Stimulated activated CD4-positive, alpha-beta T cell treated with anti-CD3 and anti-CD28 coated beads, Interleukin-12 subunit alpha, Interleukin-12 subunit beta, amount 100 ng/mL, for 48 hours (primary cell): ENCODE results near the gene TMEM115.

ENCODE experiments used
- DNase-seq, 3 donors: peaks; one replicate each; pipeline ENCODE4 v3.0.0-alpha.2; 2020; ENCODE audit warnings: low read depth in 2 of 3, low spot score in 1 of 3

The TMEM115 gene, protein sequence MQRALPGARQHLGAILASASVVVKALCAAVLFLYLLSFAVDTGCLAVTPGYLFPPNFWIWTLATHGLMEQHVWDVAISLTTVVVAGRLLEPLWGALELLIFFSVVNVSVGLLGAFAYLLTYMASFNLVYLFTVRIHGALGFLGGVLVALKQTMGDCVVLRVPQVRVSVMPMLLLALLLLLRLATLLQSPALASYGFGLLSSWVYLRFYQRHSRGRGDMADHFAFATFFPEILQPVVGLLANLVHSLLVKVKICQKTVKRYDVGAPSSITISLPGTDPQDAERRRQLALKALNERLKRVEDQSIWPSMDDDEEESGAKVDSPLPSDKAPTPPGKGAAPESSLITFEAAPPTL

DNA sequence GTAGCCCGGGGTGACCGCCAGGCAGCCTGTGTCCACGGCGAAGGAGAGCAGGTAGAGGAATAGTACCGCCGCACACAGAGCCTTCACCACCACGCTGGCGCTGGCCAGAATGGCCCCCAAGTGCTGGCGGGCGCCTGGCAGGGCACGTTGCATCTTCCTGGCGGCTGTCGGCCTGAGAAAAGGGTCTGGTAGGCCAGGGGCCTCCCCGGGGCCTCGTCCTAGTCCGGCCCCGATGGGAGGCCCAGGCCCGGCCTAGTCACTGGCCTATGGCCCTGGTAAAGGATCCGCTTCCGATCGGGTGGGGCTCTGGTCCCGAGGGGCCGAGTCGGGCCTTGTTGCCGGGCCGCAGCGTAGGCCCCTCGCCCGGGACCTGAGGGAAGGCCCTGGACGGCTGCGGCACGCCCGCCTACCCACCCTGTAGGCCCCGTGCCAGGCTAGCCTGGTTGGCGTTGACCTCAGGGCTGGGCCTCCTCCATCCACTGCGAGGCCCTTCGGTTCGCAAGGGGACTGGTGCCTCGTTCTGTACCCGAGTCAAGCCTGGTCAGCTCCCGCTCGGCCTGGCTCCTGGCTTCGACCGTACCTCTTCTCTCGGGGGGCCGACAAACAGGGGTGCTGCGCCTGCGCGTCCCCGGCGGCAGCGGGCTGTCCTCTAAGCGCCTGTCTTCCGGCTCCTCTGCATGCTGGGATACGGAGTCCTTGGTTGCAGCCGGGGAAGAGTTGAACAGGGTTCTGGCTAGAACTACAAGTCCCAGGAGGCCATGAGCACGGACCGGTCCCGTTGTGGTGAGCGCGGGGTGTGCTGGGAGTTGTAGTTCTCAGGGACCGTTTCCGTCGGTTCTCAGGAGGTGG, at the start of gene TMEM115:
Gene TMEM115, minus strand, starts transcription at position 611 of the 849 bp plus-strand sequence. Its CDS starts 458 bp downstream, at position 153.
- DNase-seq = peak; percentile 92 to 94 (median 92)

DNA sequence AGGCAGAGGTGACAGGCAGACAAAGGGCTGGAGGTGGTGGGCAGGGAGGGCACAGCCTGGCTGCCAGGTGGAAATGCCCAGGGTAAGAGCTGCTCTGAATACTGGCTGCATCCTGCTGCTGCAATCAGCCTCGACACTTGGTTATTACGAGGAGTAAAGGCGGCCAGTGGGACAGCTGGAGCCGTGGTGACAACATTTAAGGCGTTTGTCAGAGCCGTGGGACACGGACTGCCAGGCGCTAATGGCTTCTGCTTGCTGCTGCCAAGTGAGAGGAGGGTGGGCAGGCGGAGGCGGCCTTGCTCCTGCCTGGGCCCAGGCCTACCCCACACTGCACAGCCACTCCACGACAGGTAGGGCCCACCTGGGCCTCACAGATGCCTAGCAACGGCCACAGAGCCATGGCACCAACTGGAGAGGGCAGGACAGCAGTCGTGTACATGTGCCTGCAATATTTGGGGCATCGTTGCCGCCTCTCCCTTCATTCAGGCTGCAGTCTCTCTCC, 49.2 kb upstream of the TMEM115 start:
- no peak for DNase-seq

DNA sequence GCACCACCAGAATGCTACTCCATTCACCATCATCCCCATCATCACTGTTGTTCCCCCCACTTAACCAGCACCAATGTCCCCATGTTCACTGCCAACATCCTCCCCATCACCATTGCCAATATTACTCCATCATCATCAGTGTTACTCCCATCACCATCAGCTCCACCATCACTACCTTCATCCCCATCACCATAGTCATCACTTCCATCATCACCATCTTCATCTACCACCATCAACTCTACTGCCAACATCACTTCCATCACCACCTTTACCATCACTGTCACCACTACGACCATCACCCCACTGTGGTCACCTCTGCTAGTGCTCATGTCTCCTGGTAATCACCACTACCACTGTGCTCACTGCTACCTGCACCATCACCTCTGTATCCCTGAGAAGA, 47.2 kb upstream of the TMEM115 start:
- no peak for DNase-seq

DNA sequence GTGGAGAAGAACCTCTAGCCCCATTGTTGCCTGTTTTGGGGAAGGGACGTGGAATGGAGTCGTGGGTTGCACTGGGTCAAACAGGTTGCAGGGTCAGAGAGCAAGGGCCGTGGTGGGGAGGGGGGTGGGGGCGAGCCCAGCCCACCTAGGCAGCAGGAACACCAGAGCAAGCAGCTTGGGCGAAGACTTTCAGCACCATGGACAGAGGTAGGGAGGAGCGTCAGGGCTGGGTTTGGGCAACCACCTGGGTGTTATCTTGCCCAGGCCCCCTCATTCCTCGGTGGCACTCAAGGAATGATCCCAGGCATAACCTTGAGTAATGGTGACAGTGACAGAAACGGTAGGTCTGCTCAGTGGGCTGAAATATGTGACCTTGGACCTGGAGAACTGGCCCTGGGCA, 45.9 kb upstream of the TMEM115 start:
- DNase-seq = peak in 1 of 3 donors; percentile 8

DNA sequence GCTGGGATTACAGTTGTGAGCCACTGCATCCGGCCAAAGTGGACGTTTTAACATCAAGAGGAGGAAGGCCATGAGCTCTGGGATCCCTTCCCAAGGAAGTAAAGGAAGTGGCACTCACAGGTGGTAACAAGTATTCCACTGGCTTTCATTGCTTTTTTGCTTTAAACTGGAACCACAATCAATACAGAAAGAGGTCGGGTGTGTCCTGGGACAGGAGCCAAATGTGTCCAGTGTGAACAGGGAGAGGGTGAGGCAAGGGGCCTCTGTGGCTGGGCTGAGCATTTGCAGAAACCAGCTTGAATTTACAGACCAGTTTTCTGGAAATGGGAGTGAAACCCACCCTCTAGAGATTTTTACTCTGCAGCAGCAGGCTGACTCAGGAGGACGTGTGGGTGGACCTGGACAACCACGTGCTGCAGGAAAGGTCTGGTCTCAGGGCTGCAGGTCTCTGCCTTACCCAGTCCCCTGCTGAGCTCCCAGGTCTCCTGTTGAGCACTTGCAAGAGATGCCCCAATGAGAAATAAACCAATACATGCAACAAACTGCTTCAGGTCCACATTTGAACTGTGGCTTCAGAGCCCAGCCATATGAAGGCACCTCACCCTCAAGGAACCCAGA, 42.8 kb upstream of the TMEM115 start:
- no peak for DNase-seq

DNA sequence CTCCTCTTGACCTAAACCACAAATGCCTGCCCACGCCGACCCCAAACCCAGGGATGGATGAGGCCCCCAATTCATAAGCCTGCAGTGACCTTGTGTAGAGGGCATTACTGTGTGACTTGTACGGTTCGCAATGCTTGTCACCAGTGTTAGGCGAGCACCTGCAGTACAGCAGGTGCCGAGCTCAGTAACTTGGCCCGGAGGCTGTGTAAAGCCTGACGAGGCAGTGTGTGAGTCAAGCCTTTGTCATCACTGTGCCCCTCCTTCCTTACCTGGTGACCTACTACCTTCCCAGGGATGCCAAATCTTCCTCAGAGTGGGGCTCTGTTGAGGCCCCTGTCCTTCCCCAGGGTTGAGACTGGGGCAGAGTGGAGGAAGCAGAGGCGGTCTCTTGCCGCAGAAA, 37.2 kb upstream of the TMEM115 start:
- DNase-seq = no peak

DNA sequence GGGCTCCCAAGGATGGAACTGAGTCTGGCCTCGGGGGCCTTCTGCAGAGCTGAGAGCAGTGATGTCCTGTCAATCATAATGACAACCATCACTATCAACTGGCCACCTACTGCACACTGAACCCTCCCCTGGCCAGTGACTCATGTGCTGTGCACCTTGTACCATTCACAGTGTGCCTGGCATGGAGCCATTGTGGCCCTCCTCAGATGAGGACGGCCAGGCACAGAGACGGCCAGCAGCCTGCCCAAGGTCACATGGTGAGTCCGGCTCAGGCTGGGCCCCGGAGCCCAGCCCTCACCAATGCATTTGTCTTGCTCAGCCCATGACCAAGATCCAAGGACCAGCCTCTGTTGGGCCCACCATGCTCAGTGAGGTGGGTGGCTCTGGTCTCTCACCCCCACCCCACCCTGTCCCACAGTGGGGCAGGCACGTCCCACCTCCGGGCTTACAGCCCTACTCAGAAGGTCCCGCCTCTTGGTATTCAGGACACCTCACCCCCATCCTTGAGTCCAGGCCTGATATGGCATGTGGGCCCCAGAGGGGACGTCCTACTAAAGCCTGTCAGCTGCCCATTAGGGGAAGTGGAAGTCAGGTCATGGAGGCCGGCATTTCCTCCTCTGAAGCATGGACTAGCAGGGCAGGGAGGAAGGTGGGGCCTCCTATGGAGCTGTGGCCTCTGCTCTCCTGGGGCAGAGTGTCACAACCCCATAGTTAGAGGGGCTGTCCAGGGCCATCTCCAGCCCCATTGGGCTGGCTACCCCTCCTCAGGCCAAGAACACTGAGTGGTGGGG, 35.9 kb upstream of the TMEM115 start:
- DNase-seq = no peak

DNA sequence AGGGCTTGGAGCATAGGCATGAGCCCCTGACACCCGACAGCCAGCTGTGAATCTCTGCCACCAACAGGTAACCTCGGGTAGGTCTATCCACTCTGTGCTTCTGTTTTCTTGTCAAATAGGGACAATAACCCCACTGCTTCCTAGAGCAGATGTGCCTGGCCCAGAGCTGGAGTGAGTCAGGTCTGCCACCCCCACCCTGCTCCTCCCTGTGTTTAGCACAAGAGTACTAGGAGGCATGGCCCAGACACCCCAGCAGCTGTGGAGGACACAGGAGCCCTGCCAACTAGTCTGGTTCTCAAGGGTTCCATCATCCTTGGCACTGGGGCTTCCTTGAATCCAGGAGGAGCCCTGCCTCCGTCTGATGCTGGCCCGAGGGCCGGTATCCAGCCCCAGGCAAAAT, 33.7 kb upstream of the TMEM115 start:
- DNase-seq = no peak

DNA sequence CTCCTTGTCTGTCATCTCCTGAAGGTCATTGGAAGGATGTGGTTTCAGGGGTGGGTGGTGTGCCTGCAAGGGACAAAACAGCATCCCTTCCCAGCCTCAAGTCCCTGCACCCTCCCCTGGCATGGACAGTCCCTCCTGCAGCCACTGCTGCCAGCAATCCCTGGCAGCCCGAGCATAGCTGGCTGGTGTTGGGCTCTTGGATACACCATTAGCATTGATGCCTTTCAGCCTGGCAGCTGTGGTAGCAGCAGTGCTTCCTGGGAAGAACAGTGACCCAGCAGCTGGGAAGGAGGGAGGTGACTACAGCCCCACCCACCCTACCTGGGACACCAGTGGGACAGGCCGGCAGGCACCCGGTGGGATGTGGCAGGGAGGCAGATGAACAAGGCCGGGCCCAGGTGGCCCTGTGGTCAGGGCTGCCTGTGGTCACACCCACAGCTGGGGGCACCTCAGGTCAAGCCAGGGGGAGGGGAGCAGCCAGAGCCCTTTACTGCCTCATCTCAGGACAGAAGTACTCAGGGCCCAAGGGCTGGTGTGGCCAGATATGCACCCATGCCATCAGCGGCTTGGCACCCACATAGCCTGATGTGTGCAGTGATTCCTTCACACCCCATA, 32.9 kb upstream of the TMEM115 start:
- DNase-seq = no peak

DNA sequence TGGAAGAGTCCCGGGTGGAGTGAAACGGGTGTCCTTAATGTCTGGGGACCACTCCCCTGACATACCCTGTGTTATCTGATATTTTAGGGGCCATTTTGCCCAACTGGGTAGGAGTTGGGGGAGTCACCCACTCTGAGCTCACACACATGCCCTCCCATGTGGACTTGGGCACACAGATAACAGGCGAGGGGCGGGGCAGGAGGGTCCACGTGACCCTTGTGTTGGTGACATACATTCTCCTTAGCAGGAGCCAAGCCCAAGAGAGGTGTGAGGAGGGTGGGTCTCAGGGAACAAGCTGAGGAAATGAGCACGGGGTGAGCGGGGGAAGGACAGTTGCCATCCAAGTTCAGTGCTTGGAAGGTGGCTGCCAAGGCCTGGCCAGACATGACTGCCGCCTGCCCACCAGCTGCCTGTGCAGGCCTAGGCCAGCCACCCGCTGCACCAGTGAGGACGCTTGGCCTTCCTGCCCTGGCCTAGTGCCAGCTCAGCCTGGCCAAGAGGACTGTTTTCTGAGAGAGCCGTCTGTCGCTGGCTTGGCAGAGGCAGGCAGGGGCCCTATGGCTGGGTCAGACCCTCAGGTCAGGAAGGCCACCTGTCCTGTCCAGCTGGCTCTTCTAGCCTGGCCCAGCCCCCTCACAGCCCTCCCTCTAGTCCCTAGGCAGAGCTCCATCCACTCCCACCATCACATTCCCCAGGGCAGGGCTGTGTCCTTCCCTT, 31.3 kb upstream of the TMEM115 start:
- no peak for DNase-seq

DNA sequence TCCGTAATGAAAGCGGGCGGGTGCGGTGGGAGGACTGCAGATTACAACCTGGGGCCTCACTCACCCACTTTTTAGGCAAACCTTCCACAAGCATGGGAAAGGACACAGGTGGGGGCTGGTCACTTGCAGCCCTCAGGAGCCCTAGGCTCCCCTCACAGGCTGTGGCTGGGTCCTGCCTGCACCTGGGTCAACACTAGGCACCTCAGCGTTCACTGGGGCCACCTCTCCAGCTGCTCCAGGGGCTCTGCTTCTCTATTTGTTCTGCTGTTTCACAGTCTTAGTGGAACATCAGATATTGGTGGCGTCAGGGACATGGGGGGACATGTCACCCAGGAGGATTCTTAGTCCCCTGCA, 30.1 kb upstream of the TMEM115 start:
- no peak for DNase-seq

DNA sequence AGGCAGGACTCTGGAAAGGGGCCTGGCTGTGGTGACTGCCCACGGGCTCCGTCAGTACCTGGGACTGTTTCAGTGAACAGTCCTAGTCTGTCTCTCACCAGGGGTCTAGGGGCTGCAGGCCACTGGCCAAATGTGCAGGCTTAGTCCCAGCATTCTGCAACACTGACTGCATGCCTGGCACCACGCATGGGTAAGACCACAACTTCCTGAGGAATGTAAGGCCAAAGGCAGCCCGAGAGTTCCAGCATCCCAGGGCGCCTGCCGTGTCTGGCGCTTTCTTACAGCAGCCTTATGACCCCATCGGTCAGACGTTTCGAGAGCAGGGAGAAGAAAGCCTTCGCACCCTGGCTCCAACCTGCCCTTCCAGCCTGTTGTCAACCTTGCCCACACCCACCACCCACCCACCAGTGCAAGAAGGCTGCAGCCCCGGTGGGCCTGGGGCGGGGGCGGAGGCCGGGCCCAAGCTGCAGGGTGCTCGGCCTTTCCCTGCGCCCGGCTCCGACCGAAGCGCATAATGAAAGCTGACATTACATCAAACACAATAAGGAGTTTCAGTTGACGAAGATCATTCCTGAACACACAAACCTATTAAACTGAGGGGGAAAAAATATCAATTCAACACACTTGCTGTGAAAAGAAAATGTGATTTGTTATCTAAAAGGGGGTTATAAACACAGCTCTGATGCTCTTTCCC, 29.5 kb upstream of the TMEM115 start:
- DNase-seq = no peak

DNA sequence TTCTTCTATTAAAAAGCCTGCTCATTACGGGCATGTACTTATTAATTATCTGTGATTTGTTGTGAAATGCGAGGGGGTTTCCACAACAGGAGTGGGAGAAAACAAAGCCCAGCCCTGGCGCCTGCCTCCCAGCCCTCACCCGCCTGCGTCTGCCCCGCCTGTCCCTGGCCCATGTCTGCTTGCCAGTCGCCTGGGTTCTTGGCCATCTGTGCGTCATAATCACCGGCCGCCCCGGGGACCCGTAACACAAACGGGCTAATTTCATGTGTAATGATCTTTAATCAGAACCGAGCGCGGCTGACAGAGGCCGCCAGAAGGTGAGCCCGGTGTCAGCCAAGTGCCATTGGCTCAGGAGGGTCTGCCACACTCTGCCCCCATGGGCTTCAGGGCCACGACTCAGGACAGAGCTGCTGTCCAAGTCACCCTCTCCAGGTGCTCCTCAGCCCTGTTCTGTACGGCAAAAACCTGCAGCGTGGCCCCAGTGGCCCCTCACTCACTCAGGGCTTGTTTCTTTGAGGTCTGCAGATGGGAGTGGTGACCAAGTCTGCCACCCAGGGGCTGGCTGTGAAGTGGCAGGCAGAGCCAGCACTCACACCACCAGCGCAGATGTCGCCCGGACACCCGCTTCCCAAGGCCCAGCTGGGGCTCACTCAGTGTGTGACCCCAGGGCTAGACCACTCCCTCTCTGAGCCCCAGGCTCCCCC, 28.8 kb upstream of the TMEM115 start:
- no peak for DNase-seq

DNA sequence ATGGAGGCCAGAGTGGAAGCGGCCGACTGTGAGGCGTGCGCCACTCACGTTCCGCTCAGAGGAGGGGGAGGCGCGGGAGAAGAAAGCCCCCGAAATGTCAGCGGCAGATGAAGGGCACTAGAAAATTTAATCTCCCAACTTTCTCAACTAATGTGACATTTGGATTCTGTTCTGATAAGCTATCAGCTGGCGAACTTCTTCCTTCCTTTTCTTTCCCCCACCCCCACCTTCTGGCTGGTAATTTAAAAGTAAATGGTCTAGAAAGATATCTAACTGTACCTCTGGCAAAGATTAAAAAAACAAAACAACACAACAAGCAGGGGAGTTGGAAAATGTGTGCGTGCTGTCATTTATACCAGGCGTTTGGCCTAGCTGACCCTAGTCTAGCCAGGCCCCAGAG, 26.4 kb upstream of the TMEM115 start:
- DNase-seq = no peak

DNA sequence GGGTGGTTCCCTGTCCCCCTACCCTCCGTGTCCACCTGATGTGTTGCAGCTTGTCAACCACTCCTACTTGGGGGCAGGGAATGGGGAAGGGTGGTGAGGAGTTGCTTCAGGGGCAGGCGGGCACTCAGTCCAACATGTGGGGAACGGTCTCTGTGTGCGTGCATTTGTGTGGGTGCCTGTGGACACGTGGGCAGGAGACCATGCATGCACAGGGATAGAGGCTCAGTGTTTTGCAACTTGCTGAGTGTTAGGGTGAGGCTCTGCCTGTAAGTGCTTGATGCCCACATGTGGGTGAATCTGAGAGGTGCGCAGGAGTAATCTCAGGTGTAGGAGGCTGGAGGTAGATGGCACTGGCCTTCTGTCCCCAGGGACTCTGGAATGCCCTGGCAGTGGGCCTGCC, 24.4 kb upstream of the TMEM115 start:
- DNase-seq = no peak

DNA sequence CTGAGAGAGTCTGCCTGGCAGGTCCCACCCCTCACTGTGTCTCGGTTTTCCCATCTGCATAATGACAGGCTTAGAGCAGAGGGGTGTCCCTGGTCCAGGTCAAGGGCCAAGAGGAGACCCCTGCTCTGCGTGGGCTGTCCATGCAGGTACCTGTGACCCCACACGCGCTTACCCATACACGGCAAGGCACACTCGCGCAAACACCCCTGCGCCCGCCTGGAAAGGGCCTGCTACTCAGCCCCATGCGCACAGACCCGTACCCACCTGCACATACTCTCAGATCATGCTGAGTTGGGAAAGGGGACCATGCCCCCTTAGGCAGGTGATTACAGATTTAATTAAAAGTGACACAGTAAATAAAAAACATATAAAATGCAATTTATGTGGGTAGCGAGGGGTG, 23.4 kb upstream of the TMEM115 start:
- no peak for DNase-seq

DNA sequence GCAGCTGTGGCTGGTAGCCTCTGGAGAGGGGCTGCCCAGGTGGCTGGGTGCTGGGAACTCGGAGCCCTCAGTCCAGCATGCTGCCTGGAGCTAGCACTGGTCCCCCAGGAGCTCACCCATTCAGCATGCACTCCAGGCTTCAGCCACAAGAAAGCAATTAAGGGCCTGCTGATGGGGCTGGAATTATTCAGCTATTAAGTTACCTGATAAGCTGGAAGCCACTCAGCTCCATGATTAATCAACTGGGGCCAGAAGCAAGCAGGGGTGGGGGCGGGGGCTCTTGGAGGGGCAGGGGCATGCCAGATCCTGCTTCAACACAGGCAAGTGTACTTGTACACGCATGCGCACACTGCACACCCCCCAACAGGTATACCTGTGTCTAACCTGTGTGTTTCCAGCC, 22.1 kb upstream of the TMEM115 start:
- no peak for DNase-seq

DNA sequence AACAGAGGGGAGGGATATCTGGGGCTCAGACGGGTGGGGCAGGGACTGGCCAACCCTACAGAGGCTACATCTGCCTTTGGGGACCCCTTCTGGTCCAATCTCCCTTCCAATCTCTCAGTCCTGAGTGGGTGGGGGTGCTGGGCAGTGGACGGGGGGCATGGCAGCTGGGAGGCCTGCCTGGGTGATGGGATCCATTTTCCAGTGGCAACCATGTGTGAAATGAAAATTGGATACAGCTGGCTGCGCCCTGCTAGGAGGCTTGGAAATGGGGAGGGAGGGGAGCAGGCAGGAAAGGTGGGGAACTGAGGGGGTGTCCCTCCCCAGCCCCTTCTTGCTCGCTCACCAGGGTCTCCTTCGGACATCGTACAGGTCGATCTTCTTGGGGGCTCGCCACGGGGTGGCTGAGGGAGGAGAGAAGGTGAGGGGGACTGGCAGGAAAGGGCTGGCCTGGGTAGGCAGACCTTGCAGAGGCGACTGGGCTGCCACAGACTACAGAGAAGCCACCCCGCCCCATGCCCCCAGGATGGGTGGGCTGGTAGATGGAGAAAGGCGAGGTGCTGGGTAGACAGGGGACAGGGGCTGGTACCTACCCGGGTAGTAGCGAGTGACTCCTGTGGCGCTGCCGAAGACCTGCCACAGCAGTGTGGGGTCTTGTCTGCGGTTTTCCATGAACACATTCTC, 21.2 kb upstream of the TMEM115 start:
- no peak for DNase-seq
